ENCODE measurements around the gene KRT83.

GRCh38 chr12:52347551-52348510 is 26.6 kb upstream of the KRT83 start:
- TF ChIP-seq CTCF (IDR thresholded peaks at IDR 0.05) (no peak), EZH2 (IDR thresholded peaks at IDR 0.05) (no peak), EZH2phosphoT487 (IDR thresholded peaks at IDR 0.05) (no peak)
